GM23338 (cell line): ENCODE measurements around the gene INPP4A.

Experiments
- CREB1 ChIP-seq: fragments of 250-450 bp; sonication (Bioruptor Pico); IDR thresholded peaks from 2 replicates; pipeline ENCODE4 v1.5.0; 2020; ENCODE audit warnings: low read depth, mild to moderate bottlenecking, moderate library complexity
- ETS1 ChIP-seq: IDR thresholded peaks from 2 replicates; pipeline ENCODE4 v1.6.1; 2016; ENCODE audit warnings: antibody characterized with exemption
- EZH2 ChIP-seq: fragments of 200-600 bp; sonication (generic); IDR thresholded peaks from one replicate; pipeline ENCODE4 v1.8.0; 2017; ENCODE audit warnings: antibody characterized with exemption, mild to moderate bottlenecking, low read depth; ENCODE audit not compliant: unreplicated experiment
- EZH2phosphoT487 ChIP-seq: fragments of 200-600 bp; sonication (generic); IDR thresholded peaks from one replicate; pipeline ENCODE4 v1.8.1; 2018; ENCODE audit warnings: antibody characterized with exemption; ENCODE audit not compliant: unreplicated experiment
- JUNB ChIP-seq: IDR thresholded peaks from one replicate; pipeline ENCODE4 v1.6.1; 2016; ENCODE audit warnings: antibody characterized with exemption; ENCODE audit not compliant: unreplicated experiment
- NANOG ChIP-seq: IDR thresholded peaks from 2 replicates; pipeline ENCODE4 v1.6.1; 2016; ENCODE audit warnings: antibody characterized with exemption, borderline replicate concordance
- POLR2AphosphoS5 ChIP-seq: IDR thresholded peaks from 2 replicates; pipeline ENCODE4 v1.6.1; 2016; ENCODE audit warnings: antibody characterized with exemption, low read depth
- STAT1 ChIP-seq: IDR thresholded peaks from one replicate; pipeline ENCODE4 v1.6.1; 2016; ENCODE audit warnings: antibody characterized with exemption; ENCODE audit not compliant: unreplicated experiment
- ZNF114 ChIP-seq: fragments of 250-450 bp; sonication (Bioruptor Pico); IDR thresholded peaks from 2 replicates; pipeline ENCODE4 v1.5.0; 2020; ENCODE audit warnings: mild to moderate bottlenecking, moderate library complexity
- ZNF331 ChIP-seq: fragments of 250-450 bp; sonication (Bioruptor Pico); IDR thresholded peaks from 2 replicates; pipeline ENCODE4 v1.5.0; 2020; ENCODE audit warnings: low read depth, mild to moderate bottlenecking, moderate library complexity
- TF ChIP-seq, protein P1 (sequence below), 2 experiments: fragments of 200-600 bp in 1 of 2; sonication (generic) in 1 of 2; conservative IDR thresholded peaks; 2 replicates each; pipeline versions ENCODE4 v1.5.1 to v1.6.1; 2016 to 2017; ENCODE audit warnings: antibody characterized with exemption in 2 of 2, low read depth in 2 of 2, mild to moderate bottlenecking in 2 of 2, moderate library complexity in 1 of 2
- TF ChIP-seq, protein P2 (sequence below): IDR thresholded peaks from one replicate; pipeline ENCODE4 v1.6.1; 2018; ENCODE audit warnings: antibody characterized with exemption; ENCODE audit not compliant: unreplicated experiment

GRCh38 chr2:98399140-98399539 lies 45.5 kb upstream of the INPP4A start:
- TF ChIP-seq, protein P1, sequence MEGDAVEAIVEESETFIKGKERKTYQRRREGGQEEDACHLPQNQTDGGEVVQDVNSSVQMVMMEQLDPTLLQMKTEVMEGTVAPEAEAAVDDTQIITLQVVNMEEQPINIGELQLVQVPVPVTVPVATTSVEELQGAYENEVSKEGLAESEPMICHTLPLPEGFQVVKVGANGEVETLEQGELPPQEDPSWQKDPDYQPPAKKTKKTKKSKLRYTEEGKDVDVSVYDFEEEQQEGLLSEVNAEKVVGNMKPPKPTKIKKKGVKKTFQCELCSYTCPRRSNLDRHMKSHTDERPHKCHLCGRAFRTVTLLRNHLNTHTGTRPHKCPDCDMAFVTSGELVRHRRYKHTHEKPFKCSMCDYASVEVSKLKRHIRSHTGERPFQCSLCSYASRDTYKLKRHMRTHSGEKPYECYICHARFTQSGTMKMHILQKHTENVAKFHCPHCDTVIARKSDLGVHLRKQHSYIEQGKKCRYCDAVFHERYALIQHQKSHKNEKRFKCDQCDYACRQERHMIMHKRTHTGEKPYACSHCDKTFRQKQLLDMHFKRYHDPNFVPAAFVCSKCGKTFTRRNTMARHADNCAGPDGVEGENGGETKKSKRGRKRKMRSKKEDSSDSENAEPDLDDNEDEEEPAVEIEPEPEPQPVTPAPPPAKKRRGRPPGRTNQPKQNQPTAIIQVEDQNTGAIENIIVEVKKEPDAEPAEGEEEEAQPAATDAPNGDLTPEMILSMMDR (conservative IDR thresholded peaks at IDR 0.05; ENCODE audit: low read depth in 2 of 2), result no peak
- no peak for TF ChIP-seq ETS1
- TF ChIP-seq CREB1, result no peak
- TF ChIP-seq POLR2AphosphoS5, result no peak
- no peak for TF ChIP-seq EZH2
- TF ChIP-seq, protein P2, sequence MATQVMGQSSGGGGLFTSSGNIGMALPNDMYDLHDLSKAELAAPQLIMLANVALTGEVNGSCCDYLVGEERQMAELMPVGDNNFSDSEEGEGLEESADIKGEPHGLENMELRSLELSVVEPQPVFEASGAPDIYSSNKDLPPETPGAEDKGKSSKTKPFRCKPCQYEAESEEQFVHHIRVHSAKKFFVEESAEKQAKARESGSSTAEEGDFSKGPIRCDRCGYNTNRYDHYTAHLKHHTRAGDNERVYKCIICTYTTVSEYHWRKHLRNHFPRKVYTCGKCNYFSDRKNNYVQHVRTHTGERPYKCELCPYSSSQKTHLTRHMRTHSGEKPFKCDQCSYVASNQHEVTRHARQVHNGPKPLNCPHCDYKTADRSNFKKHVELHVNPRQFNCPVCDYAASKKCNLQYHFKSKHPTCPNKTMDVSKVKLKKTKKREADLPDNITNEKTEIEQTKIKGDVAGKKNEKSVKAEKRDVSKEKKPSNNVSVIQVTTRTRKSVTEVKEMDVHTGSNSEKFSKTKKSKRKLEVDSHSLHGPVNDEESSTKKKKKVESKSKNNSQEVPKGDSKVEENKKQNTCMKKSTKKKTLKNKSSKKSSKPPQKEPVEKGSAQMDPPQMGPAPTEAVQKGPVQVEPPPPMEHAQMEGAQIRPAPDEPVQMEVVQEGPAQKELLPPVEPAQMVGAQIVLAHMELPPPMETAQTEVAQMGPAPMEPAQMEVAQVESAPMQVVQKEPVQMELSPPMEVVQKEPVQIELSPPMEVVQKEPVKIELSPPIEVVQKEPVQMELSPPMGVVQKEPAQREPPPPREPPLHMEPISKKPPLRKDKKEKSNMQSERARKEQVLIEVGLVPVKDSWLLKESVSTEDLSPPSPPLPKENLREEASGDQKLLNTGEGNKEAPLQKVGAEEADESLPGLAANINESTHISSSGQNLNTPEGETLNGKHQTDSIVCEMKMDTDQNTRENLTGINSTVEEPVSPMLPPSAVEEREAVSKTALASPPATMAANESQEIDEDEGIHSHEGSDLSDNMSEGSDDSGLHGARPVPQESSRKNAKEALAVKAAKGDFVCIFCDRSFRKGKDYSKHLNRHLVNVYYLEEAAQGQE, result no peak
- no peak for TF ChIP-seq EZH2phosphoT487
- TF ChIP-seq JUNB, result no peak
- no peak for TF ChIP-seq ZNF331 (CRISPR knock-in tag)
- no peak for TF ChIP-seq STAT1
- no peak for TF ChIP-seq NANOG
- TF ChIP-seq ZNF114 (CRISPR knock-in tag), result no peak
